Fibroblast of pulmonary artery (primary cell): Measurements from ENCODE around the gene PRUNE2.

ENCODE experiments used
- DNase-seq: peaks from one replicate; pipeline ENCODE4 v3.0.0-alpha.2; 2010; ENCODE audit warnings: low read depth
- H3K4me3 ChIP-seq: replicated peaks from 2 replicates; pipeline ENCODE4 v1.5.1; 2011; ENCODE audit warnings: low read depth, mild to moderate bottlenecking, control low read depth, low read length, moderate library complexity
- CTCF ChIP-seq: IDR thresholded peaks from 2 replicates; pipeline ENCODE4 v1.5.1; 2011; ENCODE audit warnings: mild to moderate bottlenecking, control low read depth, low read length, inconsistent platforms; ENCODE audit errors: missing control alignments

PRUNE2 gene

GRCh38 chr9:76894198-76894597, 11.7 kb downstream of the PRUNE2 start:
- no peak overlapping the region for H3K4me3 ChIP-seq
- peak; percentile 2 for TF ChIP-seq CTCF
- no peak for DNase-seq

DNA sequence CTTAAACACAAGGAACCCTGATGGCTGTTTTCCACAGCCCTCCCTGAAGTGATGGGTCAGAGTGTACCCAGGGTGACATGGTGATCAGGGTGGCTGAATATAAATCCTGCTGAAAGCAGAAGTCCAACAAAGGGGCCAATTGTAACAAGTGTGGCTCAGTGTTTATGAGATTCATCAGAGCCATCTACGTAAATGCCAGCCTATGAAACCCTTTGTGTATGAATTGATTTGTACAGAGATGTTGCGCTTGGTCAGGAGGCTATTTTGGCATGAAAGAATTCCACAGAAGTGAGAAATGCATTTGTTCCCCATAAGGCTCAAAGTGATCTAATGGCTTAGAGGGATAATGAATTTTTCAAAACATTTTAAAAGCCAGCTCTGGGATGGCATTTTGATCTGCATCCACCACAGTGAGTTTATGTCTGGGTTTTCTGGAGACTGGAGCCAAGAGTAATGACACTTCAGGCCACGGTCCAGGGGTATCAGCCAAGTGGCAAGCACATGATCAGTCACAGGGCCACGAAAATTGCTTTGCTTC, 12.4 kb downstream of the PRUNE2 start:
- TF ChIP-seq CTCF: no peak
- no peak overlapping the region for H3K4me3 ChIP-seq
- no peak for DNase-seq

GRCh38 chr9:76891874-76892273, 14.0 kb downstream of the PRUNE2 start:
- H3K4me3 ChIP-seq: no peak overlapping the region
- no peak for DNase-seq
- TF ChIP-seq CTCF: no peak

- DNase-seq: no peak
- H3K4me3 ChIP-seq: no peak overlapping the region
- TF ChIP-seq CTCF: no peak
Measured at GRCh38 chr9:76891279-76891678, 14.6 kb downstream of the PRUNE2 start.

DNA sequence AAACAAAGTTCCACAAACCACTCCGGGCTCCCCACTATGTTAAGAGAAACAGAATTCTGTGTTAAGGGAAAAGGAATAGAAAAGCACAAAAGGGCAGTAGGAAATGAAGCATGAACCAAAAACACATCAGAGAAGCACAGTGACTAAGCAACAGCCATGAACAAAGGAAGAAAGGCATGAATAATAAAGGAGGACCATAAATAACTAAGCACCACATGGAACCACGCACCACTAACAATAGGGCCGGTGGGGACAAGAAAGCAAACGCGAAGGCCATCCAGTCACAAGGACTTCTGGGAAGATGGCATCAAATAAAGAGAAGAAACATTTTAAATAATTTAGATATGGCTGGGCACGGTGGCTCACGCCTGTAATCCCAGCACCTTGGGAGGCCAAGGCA, 18.0 kb downstream of the PRUNE2 start:
- no peak for DNase-seq
- TF ChIP-seq CTCF: no peak

GRCh38 chr9:76887003-76887821, 18.7 kb downstream of the PRUNE2 start:
- DNase-seq: no peak
- no peak overlapping the region for H3K4me3 ChIP-seq
- no peak for TF ChIP-seq CTCF

More for the DNA sequence above, 18.0 kb downstream of the PRUNE2 start:
- H3K4me3 ChIP-seq: no peak overlapping the region

- no peak overlapping the region for H3K4me3 ChIP-seq
- TF ChIP-seq CTCF: no peak
- no peak for DNase-seq
Measured at GRCh38 chr9:76886318-76886717, 19.6 kb downstream of the PRUNE2 start.
